SK-N-MC (cell line): ENCODE measurements around the gene LFNG.

Experiments used
- EZH2 ChIP-seq: fragments of 200-600 bp; sonication (generic); IDR thresholded peaks from one replicate; pipeline ENCODE4 v1.6.1; 2017; ENCODE audit warnings: antibody characterized with exemption
- FOXP2 ChIP-seq: optimal IDR thresholded peaks from 2 replicates; pipeline ENCODE3; 2011; ENCODE audit warnings: mild to moderate bottlenecking, moderate library complexity; ENCODE audit not compliant: insufficient read depth; ENCODE audit errors: extremely low read length, control extremely low read depth
- POLR2AphosphoS5 ChIP-seq: IDR thresholded peaks from 2 replicates; pipeline ENCODE4 v1.6.1; 2012; ENCODE audit warnings: mild to moderate bottlenecking, low read depth, low read length, borderline replicate concordance

GRCh38 chr7:2507208-2507916 lies 12.2 kb upstream of the LFNG start:
- no peak for TF ChIP-seq FOXP2
- TF ChIP-seq EZH2 = no peak
- no peak for TF ChIP-seq POLR2AphosphoS5
